Kidney epithelial cell (primary cell): ENCODE results near the gene CD163L1. TPM values are rescaled to one million over a fixed set of nuclear protein-coding genes. Genes with fewer than 3 reads are reported as not detected.

Experiments used
- DNase-seq: peaks from one replicate; pipeline ENCODE4 v3.0.0-alpha.2; 2010; ENCODE audit warnings: low read depth
- H3K27me3 ChIP-seq: 2 replicates; pipeline ENCODE4 v1.6.0; 2011; ENCODE audit warnings: low read length; ENCODE audit not compliant: control insufficient read depth, insufficient read depth
- H3K36me3 ChIP-seq: 2 replicates; pipeline ENCODE4 v1.5.1; 2011; ENCODE audit warnings: low read length; ENCODE audit not compliant: control insufficient read depth, insufficient read depth
- H3K4me3 ChIP-seq: 2 replicates; pipeline ENCODE4 v1.5.1; 2011; ENCODE audit warnings: low read depth, mild to moderate bottlenecking, control low read depth, low read length
- CTCF ChIP-seq: IDR thresholded peaks from 2 replicates; pipeline ENCODE4 v1.5.1; 2011; ENCODE audit warnings: mild to moderate bottlenecking, moderate library complexity, low read length, control low read depth, inconsistent platforms; ENCODE audit not compliant: insufficient read depth, poor library complexity, severe bottlenecking
- total RNA-seq: library from RNA; depleted of rRNA; stranded (reverse); fragments of >200 nt; gene quantifications from 2 replicates; pipeline ENCODE4 v1.2.3, GENCODE V29; 2015

CD163L1 gene
- total RNA-seq: 0.08 and 4.2 TPM in 2 replicates

- Histone ChIP-seq H3K4me3 (no peak within 1 kb of the TSS), H3K36me3 (no peaks in the 10 kb centered on the region), H3K27me3 (no peaks in the 10 kb centered on the region)
- TF ChIP-seq CTCF: no peak
- no peak for DNase-seq
Measured at GRCh38 chr12:7444076-7444475, at the start of gene CD163L1. TSS of gene CD163L1 (minus strand) at chr12:7444153. CDS start at chr12:7444127, 26 bp downstream.

GRCh38 chr12:7493006-7493405 is 49.1 kb upstream of the CD163L1 start:
- no peak for TF ChIP-seq CTCF
- H3K4me3 ChIP-seq: no peak overlapping the region
- DNase-seq: no peak

DNA sequence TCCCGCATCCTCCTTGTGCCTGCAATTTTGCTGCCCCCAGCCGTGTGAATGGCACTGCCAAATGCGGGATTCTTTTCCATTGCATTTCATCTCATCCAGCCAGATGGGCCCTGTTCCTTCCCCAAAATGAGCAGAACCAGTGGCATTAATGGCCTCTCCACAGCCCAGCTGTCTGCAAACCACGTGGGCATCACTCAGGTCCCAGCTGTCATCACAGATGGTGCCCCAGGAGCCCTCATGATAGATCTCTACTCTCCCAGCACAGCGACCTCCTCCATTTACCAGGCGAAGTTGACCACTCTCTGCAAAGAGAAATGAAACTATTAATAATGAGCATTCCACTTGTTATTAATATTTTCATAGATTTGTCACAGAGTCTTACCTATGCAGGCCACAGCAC is 42.6 kb upstream of the CD163L1 start:
- H3K36me3 ChIP-seq: no peaks in the 10 kb centered on the region
- H3K4me3 ChIP-seq: no peak overlapping the region
- no peak for TF ChIP-seq CTCF
- H3K27me3 ChIP-seq: no peaks in the 10 kb centered on the region
- DNase-seq: no peak

More at GRCh38 chr12:7493006-7493405, 49.1 kb upstream of the CD163L1 start:
- H3K36me3 ChIP-seq: no peaks in the 10 kb centered on the region
- H3K27me3 ChIP-seq: no peaks in the 10 kb centered on the region

DNA sequence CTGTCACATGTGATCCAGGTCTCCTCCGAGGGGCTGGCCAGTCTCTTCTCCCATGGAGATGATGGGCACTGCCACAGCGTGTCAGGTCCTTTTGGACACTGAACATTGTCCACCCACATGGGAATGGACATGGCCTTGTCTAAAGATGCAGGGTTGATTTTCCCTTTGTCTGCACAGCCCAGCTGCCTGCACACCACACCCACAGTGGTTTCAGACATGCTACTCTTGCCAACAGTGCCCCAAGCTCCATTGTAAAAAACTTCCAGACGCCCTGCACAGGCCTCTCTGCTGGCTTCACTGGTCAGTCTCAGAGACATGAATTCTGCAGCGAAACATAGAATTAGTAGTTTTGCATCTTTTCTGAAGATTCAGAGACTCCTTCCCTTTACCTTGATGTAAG is 41.1 kb upstream of the CD163L1 start:
- no peak for TF ChIP-seq CTCF
- H3K36me3 ChIP-seq: no peaks in the 10 kb centered on the region
- H3K4me3 ChIP-seq: no peak overlapping the region
- no peak for DNase-seq
- no peaks in the 10 kb centered on the region for H3K27me3 ChIP-seq

- Histone ChIP-seq H3K4me3 (no peak overlapping the region), H3K27me3 (no peaks in the 10 kb centered on the region), H3K36me3 (no peaks in the 10 kb centered on the region)
- no peak for TF ChIP-seq CTCF
- no peak for DNase-seq
Measured at GRCh38 chr12:7483343-7483742, 39.4 kb upstream of the CD163L1 start.

DNA sequence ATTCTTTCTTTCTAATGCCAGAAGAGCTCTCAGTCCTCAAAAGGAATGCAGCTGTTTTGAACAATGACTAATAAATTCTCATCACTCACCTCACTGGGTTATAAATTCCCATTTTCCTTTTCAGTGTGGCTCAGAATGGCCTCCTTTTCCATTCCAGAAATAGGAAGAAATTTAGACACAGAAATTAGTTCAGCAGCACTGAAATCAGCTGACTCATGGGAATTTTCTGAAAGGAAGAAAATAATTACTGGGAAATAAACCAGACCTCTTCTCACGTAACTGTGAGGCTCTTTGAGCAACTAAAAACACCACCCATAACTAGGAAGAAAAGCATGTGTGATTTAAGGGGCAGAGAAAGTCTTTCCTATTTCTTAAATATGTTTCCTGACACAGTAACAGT is 35.8 kb upstream of the CD163L1 start:
- DNase-seq: no peak
- H3K4me3 ChIP-seq: no peak overlapping the region
- no peaks in the 10 kb centered on the region for H3K27me3 ChIP-seq
- no peak for TF ChIP-seq CTCF
- no peaks in the 10 kb centered on the region for H3K36me3 ChIP-seq
